ENCODE results near the gene TBC1D23. TPM values are rescaled to one million over a fixed set of nuclear protein-coding genes. Genes with fewer than 3 reads are reported as not detected.

TBC1D23 gene
- polyA plus RNA-seq, 1 donor (not counting 4 experiments of a cell fraction or from before 2014, with no cell fraction given) = 42.4 TPM

- Histone ChIP-seq H3K36me3 (ENCODE audit: control insufficient read depth in 2 of 2, extremely low read depth in 1 of 2, insufficient read depth in 2 of 2, low read length in 2 of 2) (peaks cover 23 to 43% of the 10 kb centered on the region in 2 experiments), H3K4me1 (ENCODE audit: control insufficient read depth, extremely low read depth, insufficient read depth, low read length) (no peaks in the 10 kb centered on the region), H2AFZ (ENCODE audit: control insufficient read depth, low read length) (no peak overlapping the region), H3K79me2 (ENCODE audit: control insufficient read depth, insufficient read depth, low read length) (no peaks in the 10 kb centered on the region), H3K9me1 (ENCODE audit: control insufficient read depth, extremely low read depth, insufficient read depth, low read length) (no peaks in the 10 kb centered on the region), H3K4me3 (ENCODE audit: control insufficient read depth in 2 of 3, extremely low read depth in 1 of 3, insufficient read depth in 2 of 3, low read depth in 1 of 3, low read length in 3 of 3) (no peak overlapping the region), H3K27ac (ENCODE audit: control insufficient read depth, insufficient read depth, low read length) (no peak overlapping the region), H3K4me2 (ENCODE audit: control insufficient read depth, extremely low read depth, insufficient read depth, low read depth, low read length) (no peak overlapping the region), H3K27me3 (ENCODE audit: control insufficient read depth, extremely low read depth, insufficient read depth, low read length) (no peaks in the 10 kb centered on the region), H4K20me1 (ENCODE audit: control insufficient read depth, extremely low read depth, insufficient read depth, low read length) (no peaks in the 10 kb centered on the region), H3K9ac (ENCODE audit: control insufficient read depth, extremely low read depth, insufficient read depth, low read length) (no peak overlapping the region), H3K9me3 (ENCODE audit: control insufficient read depth, low read depth, low read length) (peaks cover 2% of the 10 kb centered on the region)
- TF ChIP-seq CTCF (optimal IDR thresholded peaks at IDR 0.05 in 1 of 3, IDR thresholded peaks at IDR 0.05 in 1 of 3, conservative IDR thresholded peaks at IDR 0.05 in 1 of 3; ENCODE audit: extremely low read depth in 1 of 3, insufficient read depth in 2 of 3, low read length in 3 of 3) = no peak
- no peak for TF ChIP-seq EZH2 (IDR thresholded peaks at IDR 0.05; ENCODE audit: low read length)
- FAIRE-seq (no peak), DNase-seq (ENCODE audit: low read depth, low spot score) (no peak)
- dilution Hi-C loops (cut with MboI; ENCODE audit: extremely low pct_ligation_motif_present, low sequenced_read_pairs) = no loop called here
These were observed 91.8 kb downstream of the TBC1D23 start for GRCh38 chr3:100352296-100353231.

GRCh38 chr3:100354850-100355249 is 94.1 kb downstream of the TBC1D23 start:
- no peak for TF ChIP-seq CTCF (optimal IDR thresholded peaks at IDR 0.05 in 1 of 3, IDR thresholded peaks at IDR 0.05 in 1 of 3, conservative IDR thresholded peaks at IDR 0.05 in 1 of 3; ENCODE audit: extremely low read depth in 1 of 3, insufficient read depth in 2 of 3, low read length in 3 of 3)
- TF ChIP-seq EZH2 (IDR thresholded peaks at IDR 0.05; ENCODE audit: low read length) = no peak
- H3K27ac ChIP-seq (ENCODE audit: control insufficient read depth, insufficient read depth, low read length) = no peak overlapping the region
- dilution Hi-C loops (cut with MboI; ENCODE audit: extremely low pct_ligation_motif_present, low sequenced_read_pairs) = no loop called here
- peaks cover 2% of the 10 kb centered on the region for H3K9me3 ChIP-seq (ENCODE audit: control insufficient read depth, low read depth, low read length)
- H3K9me1 ChIP-seq (ENCODE audit: control insufficient read depth, extremely low read depth, insufficient read depth, low read length) = no peaks in the 10 kb centered on the region
- H3K4me2 ChIP-seq (ENCODE audit: control insufficient read depth, extremely low read depth, insufficient read depth, low read depth, low read length) = no peak overlapping the region
- H2AFZ ChIP-seq (ENCODE audit: control insufficient read depth, low read length) = no peak overlapping the region
- no peaks in the 10 kb centered on the region for H3K4me1 ChIP-seq (ENCODE audit: control insufficient read depth, extremely low read depth, insufficient read depth, low read length)
- FAIRE-seq = no peak
- no peaks in the 10 kb centered on the region for H3K79me2 ChIP-seq (ENCODE audit: control insufficient read depth, insufficient read depth, low read length)
- H3K27me3 ChIP-seq (ENCODE audit: control insufficient read depth, extremely low read depth, insufficient read depth, low read length) = no peaks in the 10 kb centered on the region
- H3K4me3 ChIP-seq (ENCODE audit: control insufficient read depth in 2 of 3, extremely low read depth in 1 of 3, insufficient read depth in 2 of 3, low read depth in 1 of 3, low read length in 3 of 3) = no peak overlapping the region
- H4K20me1 ChIP-seq (ENCODE audit: control insufficient read depth, extremely low read depth, insufficient read depth, low read length) = no peaks in the 10 kb centered on the region
- H3K9ac ChIP-seq (ENCODE audit: control insufficient read depth, extremely low read depth, insufficient read depth, low read length) = no peak overlapping the region
- no peak for DNase-seq (ENCODE audit: low read depth, low spot score)
- H3K36me3 ChIP-seq (ENCODE audit: control insufficient read depth in 2 of 2, extremely low read depth in 1 of 2, insufficient read depth in 2 of 2, low read length in 2 of 2) = peaks cover 16 to 32% of the 10 kb centered on the region in 2 experiments

Data from keratinocyte (primary cell).